H7 (cell line): ENCODE data around the gene SPSB1. TPM values are rescaled to one million over a fixed set of nuclear protein-coding genes. Genes with fewer than 3 reads are reported as not detected.
A peak's percentile ranks its signal among the peaks of the same experiment; 100 is the strongest.

ENCODE experiments used
- DNase-seq: peaks from one replicate; pipeline ENCODE4 v3.0.0; 2012
- H3K27me3 ChIP-seq: 2 replicates; pipeline ENCODE4 v1.6.0; 2011; ENCODE audit warnings: mild to moderate bottlenecking, low read length; ENCODE audit not compliant: control insufficient read depth, insufficient read depth
- H3K36me3 ChIP-seq: replicated peaks from 2 replicates; pipeline ENCODE4 v1.5.1; 2011; ENCODE audit warnings: low read length; ENCODE audit not compliant: control insufficient read depth, insufficient read depth
- H3K4me3 ChIP-seq: 2 replicates; pipeline ENCODE4 v1.5.1; 2011; ENCODE audit warnings: low read depth, mild to moderate bottlenecking, control low read depth, low read length, moderate library complexity; ENCODE audit not compliant: insufficient read depth
- total RNA-seq: library from RNA; depleted of rRNA; stranded (reverse); fragments of >200 nt; shearing (Covaris generic); gene quantifications from 2 replicates; pipeline ENCODE4 v1.2.3, GENCODE V29; 2014; rRNA removed

SPSB1 gene
- total RNA-seq, 1 experiment from 2014 or later: 4.2 TPM

- peak; percentile 84 for DNase-seq
- no peaks in the 10 kb centered on the region for H3K27me3 ChIP-seq
- no peaks in the 10 kb centered on the region for H3K36me3 ChIP-seq
- H3K4me3 ChIP-seq: no peak overlapping the region
These were observed 120.6 kb downstream of the SPSB1 start for GRCh38 chr1:9413071-9413876.

GRCh38 chr1:9413877-9414213 is 121.2 kb downstream of the SPSB1 start:
- Histone ChIP-seq H3K36me3 (no peaks in the 10 kb centered on the region), H3K4me3 (no peak overlapping the region), H3K27me3 (no peaks in the 10 kb centered on the region)
- DNase-seq: peak; percentile 72

- Histone ChIP-seq H3K36me3 (no peaks in the 10 kb centered on the region), H3K27me3 (no peaks in the 10 kb centered on the region), H3K4me3 (no peak overlapping the region)
- DNase-seq: no peak
These were observed 123.8 kb downstream of the SPSB1 start for GRCh38 chr1:9416506-9416905.

- H3K36me3 ChIP-seq: no peaks in the 10 kb centered on the region
- no peaks in the 10 kb centered on the region for H3K27me3 ChIP-seq
- DNase-seq: no peak
- no peak overlapping the region for H3K4me3 ChIP-seq
These were observed 124.3 kb downstream of the SPSB1 start for GRCh38 chr1:9416918-9417500.

- DNase-seq: no peak
- H3K36me3 ChIP-seq: no peaks in the 10 kb centered on the region
- no peak overlapping the region for H3K4me3 ChIP-seq
- H3K27me3 ChIP-seq: no peaks in the 10 kb centered on the region
These were observed 125.0 kb downstream of the SPSB1 start for GRCh38 chr1:9417695-9418094.

- no peak overlapping the region for H3K4me3 ChIP-seq
- no peaks in the 10 kb centered on the region for H3K36me3 ChIP-seq
- DNase-seq: no peak
- H3K27me3 ChIP-seq: no peaks in the 10 kb centered on the region
These were observed 126.2 kb downstream of the SPSB1 start for GRCh38 chr1:9418851-9419250.

Other genes with a start within 250 kb of the SPSB1 start
- 0.03 TPM in 1 of 2 replicates, not detected in the other for gene SLC2A5, start 223.3 kb upstream of the SPSB1 start, total RNA-seq
- 7.5 and 24.8 TPM in 2 replicates for gene GPR157, start 163.8 kb upstream of the SPSB1 start, total RNA-seq
- 13.9 and 20.2 TPM in 2 replicates for gene H6PD, start 58.1 kb upstream of the SPSB1 start, total RNA-seq
- 17.4 and 23.2 TPM in 2 replicates for gene SLC25A33, start 246.6 kb downstream of the SPSB1 start, total RNA-seq